K562 (cell line): ENCODE measurements around the gene RAB31. TPM values are rescaled to one million over a fixed set of nuclear protein-coding genes. Genes with fewer than 3 reads are reported as not detected.

Experiments used
- ARNT ChIP-seq, 2 experiments: fragments of 450-650 bp; IDR thresholded peaks; 2 replicates each; pipeline ENCODE4 v1.6.1; 2016; ENCODE audit warnings: mild to moderate bottlenecking in 1 of 2
- CREB1 ChIP-seq, 2 experiments: sonication (generic) in 1 of 2; formaldehyde crosslinking in 1 of 2; IDR thresholded peaks; 2 replicates each; pipeline versions ENCODE4 v1.6.1 to v1.8.0; 2012 to 2022; ENCODE audit warnings: inconsistent platforms in 1 of 2, mild to moderate bottlenecking in 1 of 2, missing genetic modification reagents in 1 of 2, moderate library complexity in 1 of 2
- ETV1 ChIP-seq: fragments of 450-650 bp; conservative IDR thresholded peaks from 2 replicates; pipeline ENCODE4 v1.6.1; 2016; ENCODE audit warnings: missing genetic modification characterization, control low read depth, low read depth, missing compliant biosample characterization
- GATAD2A ChIP-seq: fragments of 450-650 bp; IDR thresholded peaks from 2 replicates; pipeline ENCODE4 v1.6.1; 2017
- ILF3 ChIP-seq: fragments of 450-650 bp; IDR thresholded peaks from 2 replicates; pipeline ENCODE4 v1.6.1; 2018; ENCODE audit warnings: antibody characterized with exemption, mild to moderate bottlenecking, moderate library complexity, borderline replicate concordance
- JUND ChIP-seq, 2 experiments: IDR thresholded peaks; 2 replicates in 1 of 2; 3 replicates in 1 of 2; pipeline ENCODE4 v1.6.1; 2011; ENCODE audit warnings: borderline replicate concordance in 2 of 2, low read depth in 2 of 2, low read length in 2 of 2, improper control_type of control experiment in 1 of 2, missing biosample characterization in 1 of 2, missing genetic modification characterization in 1 of 2, missing genetic modification reagents in 1 of 2
- MYC ChIP-seq, 2 experiments: fragments of 250-450 bp in 1 of 2; sonication (Bioruptor Pico) in 1 of 2; IDR thresholded peaks; 2 replicates each; pipeline versions ENCODE4 v1.5.1 to v1.6.1; 2012 to 2021; ENCODE audit warnings: low read depth in 2 of 2, borderline replicate concordance in 1 of 2, improper control_type of control experiment in 1 of 2, low read length in 1 of 2, mild to moderate bottlenecking in 1 of 2, moderate library complexity in 1 of 2
- THAP12 ChIP-seq: fragments of 250-450 bp; sonication (Bioruptor Pico); IDR thresholded peaks from 2 replicates; pipeline ENCODE4 v1.9.0; 2021; ENCODE audit warnings: mild to moderate bottlenecking, inconsistent platforms
- TRIM28 ChIP-seq: fragments of 450-650 bp; IDR thresholded peaks from 2 replicates; pipeline ENCODE4 v1.6.1; 2017
- ZBTB17 ChIP-seq: fragments of 450-650 bp; formaldehyde crosslinking; IDR thresholded peaks from 2 replicates; pipeline ENCODE4 v1.4.0; 2020; ENCODE audit warnings: mild to moderate bottlenecking
- ZKSCAN3 ChIP-seq: fragments of 250-450 bp; sonication (Bioruptor Pico); IDR thresholded peaks from 2 replicates; pipeline ENCODE4 v1.4.0; 2020
- polyA plus RNA-seq, 8 experiments: library from polyadenylated mRNA; depleted of rRNA in 4 of 8; stranded (reverse) in 5 of 8; unstranded in 3 of 8; fragments of >200 nt; fragmentation: Nextera tagmentation in 2 of 8; fragmentation: Illumina TruSeq in 1 of 8; extraction: Ambion mirVana in 2 of 8; extraction: Trizol in 1 of 8; gene quantifications; 2 replicates each; pipeline versions ENCODE4 v1.2.1 to v1.2.3, GENCODE V29; 2011 to 2014; ENCODE audit warnings: inconsistent platforms in 1 of 8, missing spikeins in 1 of 8
- total RNA-seq, 7 experiments: library from RNA; depleted of rRNA in 6 of 7; stranded (reverse); fragments of >200 nt in 6 of 7; fragmentation: Illumina TruSeq in 2 of 7; extraction: Trizol in 2 of 7; gene quantifications; 2 replicates each; pipeline versions ENCODE4 v1.2.1 to v1.2.3, GENCODE V29; 2011 to 2021; ENCODE audit warnings: low replicate concordance in 1 of 7
- TF ChIP-seq, protein P1 (sequence below): fragments of 150-350 bp; IDR thresholded peaks from 2 replicates; pipeline ENCODE4 v1.6.1; 2014; ENCODE audit warnings: low read depth, mild to moderate bottlenecking, low read length, borderline replicate concordance
- TF ChIP-seq, protein P2 (sequence below): fragments of 450-650 bp; IDR thresholded peaks from 2 replicates; pipeline ENCODE4 v1.6.1; 2016; ENCODE audit warnings: antibody characterized with exemption
- TF ChIP-seq, protein P3 (sequence below), 2 experiments: fragments of 250-450 bp in 1 of 2; fragments of 450-650 bp in 1 of 2; sonication (Bioruptor Pico) in 1 of 2; IDR thresholded peaks; 2 replicates each; pipeline versions ENCODE4 v1.6.1 to v1.8.0; 2016 to 2021; ENCODE audit warnings: mild to moderate bottlenecking in 2 of 2, moderate library complexity in 2 of 2, missing compliant biosample characterization in 1 of 2, missing genetic modification characterization in 1 of 2

RAB31 gene
- total and polyA plus RNA-seq, 9 of the 15 experiments (the other 6 are each of a cell fraction or from before 2014, with no cell fraction given), result 20.7 to 70.4 (median 41.3) TPM

DNA sequence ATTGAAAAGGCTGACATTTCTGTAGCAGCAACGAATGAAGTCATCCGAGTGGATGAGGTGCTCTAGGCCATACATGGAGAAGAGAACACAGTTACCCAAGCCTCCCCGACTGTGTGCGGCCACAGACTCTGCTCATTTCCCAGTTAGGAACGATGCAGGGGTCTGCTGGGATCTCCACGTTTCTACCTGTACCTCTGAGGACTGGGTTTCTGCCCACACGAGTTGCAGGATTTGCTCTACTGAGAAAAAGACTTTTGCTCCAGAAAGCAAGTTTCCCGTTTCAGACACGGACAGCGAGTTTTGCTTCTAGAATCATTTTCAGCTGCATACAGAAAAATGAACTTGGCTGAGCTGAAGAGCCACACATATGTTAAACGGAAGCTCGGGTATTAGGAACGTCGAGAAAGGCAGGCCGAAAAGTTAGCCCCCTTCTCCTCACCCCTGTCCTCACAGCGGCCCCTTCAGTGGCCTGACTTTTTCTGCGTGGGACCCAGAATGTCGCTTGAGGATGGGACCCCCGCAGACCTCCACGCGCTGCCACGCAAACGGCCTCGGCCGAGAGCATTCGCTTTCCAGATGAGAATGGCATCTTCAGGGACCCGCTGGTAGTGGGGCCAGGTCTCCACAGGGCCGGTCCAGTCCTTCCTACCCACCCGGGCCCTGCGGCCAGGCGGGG lies 582 bp upstream of the RAB31 start (continued):
- TF ChIP-seq CREB1 (IDR thresholded peaks at IDR 0.05) (no peak), CREB1 (CRISPR knock-in tag; IDR thresholded peaks at IDR 0.05) (peak; percentile 57), TRIM28 (no peak), ARNT (IDR thresholded peaks at IDR 0.05) (peak in 1 of 2 experiments; percentile 64; a peak in 1 of 4 replicates), GATAD2A (peak; percentile 93), JUND (IDR thresholded peaks at IDR 0.05; ENCODE audit: borderline replicate concordance, low read depth, low read length) (no peak), JUND (tag; IDR thresholded peaks at IDR 0.05; ENCODE audit: borderline replicate concordance, low read depth, low read length) (0 out of 3 replicates have a peak, but pooled peaks have one; percentile 0), ZKSCAN3 (CRISPR knock-in tag) (no peak), ZBTB17 (peak; percentile 43; the same call in 1 of the 2 replicates), THAP12 (0 out of 2 replicates have a peak, but pooled peaks have one; percentile 22), ILF3 (no peak), ETV1 (0 out of 2 replicates have a peak, but pooled peaks have one; percentile 32), MYC (IDR thresholded peaks at IDR 0.05; ENCODE audit: low read depth, low read length) (no peak; the same call in 1 of the 2 replicates), MYC (CRISPR knock-in tag; IDR thresholded peaks at IDR 0.05; ENCODE audit: borderline replicate concordance, low read depth) (peak; percentile 73; the same call in 1 of the 2 replicates)
- TF ChIP-seq, protein P1, sequence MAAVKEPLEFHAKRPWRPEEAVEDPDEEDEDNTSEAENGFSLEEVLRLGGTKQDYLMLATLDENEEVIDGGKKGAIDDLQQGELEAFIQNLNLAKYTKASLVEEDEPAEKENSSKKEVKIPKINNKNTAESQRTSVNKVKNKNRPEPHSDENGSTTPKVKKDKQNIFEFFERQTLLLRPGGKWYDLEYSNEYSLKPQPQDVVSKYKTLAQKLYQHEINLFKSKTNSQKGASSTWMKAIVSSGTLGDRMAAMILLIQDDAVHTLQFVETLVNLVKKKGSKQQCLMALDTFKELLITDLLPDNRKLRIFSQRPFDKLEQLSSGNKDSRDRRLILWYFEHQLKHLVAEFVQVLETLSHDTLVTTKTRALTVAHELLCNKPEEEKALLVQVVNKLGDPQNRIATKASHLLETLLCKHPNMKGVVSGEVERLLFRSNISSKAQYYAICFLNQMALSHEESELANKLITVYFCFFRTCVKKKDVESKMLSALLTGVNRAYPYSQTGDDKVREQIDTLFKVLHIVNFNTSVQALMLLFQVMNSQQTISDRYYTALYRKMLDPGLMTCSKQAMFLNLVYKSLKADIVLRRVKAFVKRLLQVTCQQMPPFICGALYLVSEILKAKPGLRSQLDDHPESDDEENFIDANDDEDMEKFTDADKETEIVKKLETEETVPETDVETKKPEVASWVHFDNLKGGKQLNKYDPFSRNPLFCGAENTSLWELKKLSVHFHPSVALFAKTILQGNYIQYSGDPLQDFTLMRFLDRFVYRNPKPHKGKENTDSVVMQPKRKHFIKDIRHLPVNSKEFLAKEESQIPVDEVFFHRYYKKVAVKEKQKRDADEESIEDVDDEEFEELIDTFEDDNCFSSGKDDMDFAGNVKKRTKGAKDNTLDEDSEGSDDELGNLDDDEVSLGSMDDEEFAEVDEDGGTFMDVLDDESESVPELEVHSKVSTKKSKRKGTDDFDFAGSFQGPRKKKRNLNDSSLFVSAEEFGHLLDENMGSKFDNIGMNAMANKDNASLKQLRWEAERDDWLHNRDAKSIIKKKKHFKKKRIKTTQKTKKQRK, result no peak
- TF ChIP-seq, protein P2, sequence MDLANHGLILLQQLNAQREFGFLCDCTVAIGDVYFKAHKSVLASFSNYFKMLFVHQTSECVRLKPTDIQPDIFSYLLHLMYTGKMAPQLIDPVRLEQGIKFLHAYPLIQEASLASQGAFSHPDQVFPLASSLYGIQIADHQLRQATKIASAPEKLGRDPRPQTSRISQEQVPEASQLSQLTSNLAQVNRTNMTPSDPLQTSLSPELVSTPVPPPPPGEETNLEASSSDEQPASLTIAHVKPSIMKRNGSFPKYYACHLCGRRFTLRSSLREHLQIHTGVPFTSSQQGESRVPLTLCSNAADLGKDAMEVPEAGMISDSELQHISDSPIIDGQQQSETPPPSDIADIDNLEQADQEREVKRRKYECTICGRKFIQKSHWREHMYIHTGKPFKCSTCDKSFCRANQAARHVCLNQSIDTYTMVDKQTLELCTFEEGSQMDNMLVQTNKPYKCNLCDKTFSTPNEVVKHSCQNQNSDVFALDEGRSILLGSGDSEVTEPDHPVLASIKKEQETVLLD, result 0 out of 2 replicates have a peak, but pooled peaks have one; percentile 38
- TF ChIP-seq, protein P3, sequence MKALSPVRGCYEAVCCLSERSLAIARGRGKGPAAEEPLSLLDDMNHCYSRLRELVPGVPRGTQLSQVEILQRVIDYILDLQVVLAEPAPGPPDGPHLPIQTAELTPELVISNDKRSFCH (CRISPR knock-in tag; IDR thresholded peaks at IDR 0.05), result no peak
- TF ChIP-seq, protein P3 (tag; IDR thresholded peaks at IDR 0.05), result 0 out of 2 replicates have a peak, but pooled peaks have one; percentile 49
